B cell (primary cell): ENCODE measurements around the gene KIF11.

Experiments
- EZH2 ChIP-seq: IDR thresholded peaks from 2 replicates; pipeline ENCODE4 v1.6.1; 2012; ENCODE audit warnings: borderline replicate concordance, low read depth, mild to moderate bottlenecking, moderate library complexity, low read length; ENCODE audit not compliant: insufficient read depth, poor library complexity, severe bottlenecking
- TF ChIP-seq, protein P1 (sequence below): fragments of 200-600 bp; IDR thresholded peaks from one replicate; pipeline ENCODE4 v1.8.0; 2022; ENCODE audit warnings: antibody characterized with exemption, mild to moderate bottlenecking

DNA sequence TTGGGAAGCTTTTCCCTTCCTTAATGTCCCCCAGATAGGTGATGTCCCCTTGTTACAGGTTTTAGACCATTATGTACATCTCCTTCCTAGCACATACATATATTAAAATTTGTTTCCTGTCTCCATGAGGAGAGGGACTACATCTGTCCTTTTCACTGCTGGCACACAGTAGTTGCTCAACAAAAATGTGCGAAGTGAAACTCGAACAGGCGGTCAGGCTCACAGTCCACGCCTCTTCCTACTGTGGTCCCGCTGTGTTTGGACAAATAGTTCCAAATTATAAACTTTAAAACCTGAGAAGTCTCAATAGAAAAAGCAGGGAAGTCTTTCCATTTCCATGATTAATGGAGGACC lies 95.6 kb downstream of the KIF11 start:
- TF ChIP-seq, protein P1, sequence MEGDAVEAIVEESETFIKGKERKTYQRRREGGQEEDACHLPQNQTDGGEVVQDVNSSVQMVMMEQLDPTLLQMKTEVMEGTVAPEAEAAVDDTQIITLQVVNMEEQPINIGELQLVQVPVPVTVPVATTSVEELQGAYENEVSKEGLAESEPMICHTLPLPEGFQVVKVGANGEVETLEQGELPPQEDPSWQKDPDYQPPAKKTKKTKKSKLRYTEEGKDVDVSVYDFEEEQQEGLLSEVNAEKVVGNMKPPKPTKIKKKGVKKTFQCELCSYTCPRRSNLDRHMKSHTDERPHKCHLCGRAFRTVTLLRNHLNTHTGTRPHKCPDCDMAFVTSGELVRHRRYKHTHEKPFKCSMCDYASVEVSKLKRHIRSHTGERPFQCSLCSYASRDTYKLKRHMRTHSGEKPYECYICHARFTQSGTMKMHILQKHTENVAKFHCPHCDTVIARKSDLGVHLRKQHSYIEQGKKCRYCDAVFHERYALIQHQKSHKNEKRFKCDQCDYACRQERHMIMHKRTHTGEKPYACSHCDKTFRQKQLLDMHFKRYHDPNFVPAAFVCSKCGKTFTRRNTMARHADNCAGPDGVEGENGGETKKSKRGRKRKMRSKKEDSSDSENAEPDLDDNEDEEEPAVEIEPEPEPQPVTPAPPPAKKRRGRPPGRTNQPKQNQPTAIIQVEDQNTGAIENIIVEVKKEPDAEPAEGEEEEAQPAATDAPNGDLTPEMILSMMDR, result no peak
- no peak for TF ChIP-seq EZH2
